Muscle layer of duodenum (tissue), 2 donors: ENCODE measurements around the gene NAA16.

Experiments used
- H3K27ac ChIP-seq: one replicate; pipeline ENCODE4 v1.7.0; 2013; ENCODE audit warnings: mild to moderate bottlenecking, low read length
- H3K27me3 ChIP-seq: one replicate; pipeline ENCODE4 v1.7.0; 2013; ENCODE audit warnings: low read depth, mild to moderate bottlenecking, control low read depth, low read length
- H3K36me3 ChIP-seq, 2 donors: one replicate each; pipeline ENCODE4 v1.7.0; 2013; ENCODE audit warnings: low read length in 2 of 2, control low read depth in 1 of 2, mild to moderate bottlenecking in 1 of 2; ENCODE audit not compliant: insufficient read depth in 2 of 2, control insufficient read depth in 1 of 2
- H3K4me1 ChIP-seq, 2 donors: one replicate each; pipeline ENCODE4 v1.7.0; 2013; ENCODE audit warnings: low read length in 2 of 2, mild to moderate bottlenecking in 2 of 2, control low read depth in 1 of 2, moderate library complexity in 1 of 2; ENCODE audit not compliant: insufficient read depth in 2 of 2, control insufficient read depth in 1 of 2
- H3K4me3 ChIP-seq, 2 donors: one replicate each; pipeline ENCODE4 v1.7.0; 2013; ENCODE audit warnings: low read length in 2 of 2, low read depth in 1 of 2, mild to moderate bottlenecking in 1 of 2
- H3K9me3 ChIP-seq, 2 donors: one replicate each; pipeline ENCODE4 v1.7.0; 2013; ENCODE audit warnings: low read length in 2 of 2, control low read depth in 1 of 2, mild to moderate bottlenecking in 1 of 2; ENCODE audit not compliant: control insufficient read depth in 1 of 2
- donor health status: healthy.

NAA16 gene

DNA sequence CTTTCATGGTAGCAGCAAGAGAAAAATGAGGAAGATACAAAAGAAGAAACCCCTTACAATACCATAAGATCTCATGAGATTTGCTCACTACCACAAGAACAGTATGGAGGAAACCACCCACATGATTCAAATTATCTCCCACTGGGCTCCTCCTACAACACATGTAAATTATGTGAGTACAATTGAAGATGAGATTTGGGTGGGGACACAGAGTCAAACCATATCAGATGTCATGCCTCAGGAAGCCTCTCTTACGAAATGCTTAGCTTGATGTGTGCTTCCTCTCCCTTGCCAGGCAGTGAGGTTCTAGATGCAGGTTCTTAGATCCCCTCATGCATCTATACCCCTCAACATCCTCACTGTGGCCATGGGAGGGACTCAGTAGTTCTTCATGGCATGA is 83.1 kb downstream of the NAA16 start:
- no peaks in the 10 kb centered on the region for H3K27me3 ChIP-seq
- no peaks in the 10 kb centered on the region for H3K9me3 ChIP-seq
- no peaks in the 10 kb centered on the region for H3K36me3 ChIP-seq
- H3K4me3 ChIP-seq, result no peak overlapping the region
- no peak overlapping the region for H3K27ac ChIP-seq
- H3K4me1 ChIP-seq, result no peaks in the 10 kb centered on the region

DNA sequence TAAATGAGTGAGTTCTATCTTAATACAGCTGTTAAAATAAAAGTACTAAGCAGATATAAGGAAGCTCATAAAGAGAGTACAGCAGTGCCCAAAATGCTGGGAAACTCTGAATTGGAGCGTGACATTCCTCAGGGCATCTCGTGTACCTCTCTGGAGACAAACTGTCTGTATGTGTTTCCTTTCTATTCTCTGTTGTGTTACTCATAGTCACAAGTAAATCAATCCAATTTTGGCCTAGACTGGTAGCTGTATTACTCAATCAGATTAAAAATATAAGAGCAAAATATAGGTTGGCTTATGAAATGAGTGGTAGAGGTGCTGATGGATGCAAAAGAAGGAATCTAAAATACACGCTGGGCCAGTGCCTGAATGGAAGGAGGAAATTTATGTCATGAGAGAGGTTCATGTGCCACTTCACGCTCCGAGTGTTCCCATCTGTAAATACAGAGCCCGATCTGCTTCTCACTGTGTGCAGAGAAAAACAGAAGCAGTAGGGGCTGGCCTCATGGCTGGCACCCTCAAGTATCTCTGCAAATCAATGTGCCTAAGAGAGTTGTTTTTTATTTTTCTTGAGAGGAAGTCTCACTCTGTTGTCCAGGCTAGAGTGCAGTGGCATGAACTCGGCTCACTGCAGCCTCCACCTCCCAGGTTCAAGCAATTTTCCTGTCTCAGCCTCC is 87.6 kb downstream of the NAA16 start:
- Histone ChIP-seq H3K4me1 (no peaks in the 10 kb centered on the region), H3K27me3 (no peaks in the 10 kb centered on the region), H3K27ac (no peak overlapping the region), H3K4me3 (no peak overlapping the region), H3K9me3 (no peaks in the 10 kb centered on the region), H3K36me3 (no peaks in the 10 kb centered on the region)

DNA sequence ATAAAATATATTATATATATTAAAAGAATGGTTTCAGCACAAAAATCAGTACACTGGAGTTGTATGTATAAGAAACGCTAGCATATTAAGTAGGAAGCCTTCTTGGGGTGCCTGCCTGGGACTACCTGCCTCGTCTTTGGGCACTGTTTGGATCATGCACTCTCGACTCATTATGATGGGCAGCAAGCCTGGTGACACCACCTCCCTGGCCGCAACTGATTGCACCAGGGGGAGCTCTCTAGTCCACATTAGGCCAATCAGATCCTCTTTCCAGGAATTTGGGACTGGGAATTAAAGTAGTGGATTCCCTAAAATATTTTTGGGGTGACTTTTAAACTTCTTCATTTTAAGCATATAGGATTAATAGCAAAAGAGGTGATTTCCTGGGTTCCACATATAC is 90.3 kb downstream of the NAA16 start:
- H3K36me3 ChIP-seq, result no peaks in the 10 kb centered on the region
- no peaks in the 10 kb centered on the region for H3K4me1 ChIP-seq
- no peaks in the 10 kb centered on the region for H3K27me3 ChIP-seq
- H3K9me3 ChIP-seq, result peaks cover 0 to 4% of the 10 kb centered on the region in 2 donors
- H3K4me3 ChIP-seq, result no peak overlapping the region
- H3K27ac ChIP-seq, result no peak overlapping the region

DNA sequence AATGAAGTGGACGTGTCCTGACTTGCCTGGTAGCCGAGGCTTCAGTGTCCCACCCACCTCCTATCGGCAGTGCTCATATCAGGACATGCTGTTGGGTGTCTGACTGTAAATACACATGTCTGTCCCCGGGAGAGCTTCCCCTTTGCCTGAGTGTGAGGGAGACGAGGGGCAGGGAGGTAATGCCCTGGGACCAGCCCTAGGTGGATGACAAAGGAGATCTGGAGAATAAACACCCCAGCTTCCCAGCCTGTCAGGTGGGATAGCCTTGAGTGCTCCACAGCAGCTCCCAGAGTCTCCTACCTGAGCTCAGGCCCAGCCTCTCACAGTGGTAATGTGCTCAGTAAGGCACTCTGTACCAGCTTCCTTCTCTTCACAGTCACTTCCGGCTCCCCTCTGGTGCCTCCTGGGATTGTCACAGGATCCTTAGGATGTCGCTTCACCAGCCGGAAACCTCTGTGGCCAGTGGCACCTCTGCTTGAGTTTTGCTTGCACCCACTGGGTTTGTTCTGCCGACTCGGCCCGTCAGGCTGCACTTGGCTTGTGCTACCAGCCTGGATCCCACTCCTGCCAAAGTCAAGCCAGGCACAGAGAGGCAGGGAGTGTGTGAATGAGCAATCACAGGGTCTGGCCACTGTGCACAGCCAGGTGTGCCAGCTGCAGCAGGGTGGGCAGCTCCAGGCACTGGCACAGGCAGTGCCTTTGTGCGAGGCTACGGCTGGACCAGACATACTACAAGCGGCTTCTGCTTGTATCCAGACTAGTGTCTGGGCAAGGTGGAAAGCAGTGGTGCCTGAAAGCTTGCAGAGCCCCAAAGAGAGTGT is 91.8 kb downstream of the NAA16 start:
- H3K4me3 ChIP-seq, result no peak overlapping the region
- no peak overlapping the region for H3K27ac ChIP-seq
- H3K27me3 ChIP-seq, result no peaks in the 10 kb centered on the region
- H3K4me1 ChIP-seq, result no peaks in the 10 kb centered on the region
- peaks cover 0 to 4% of the 10 kb centered on the region in 2 donors for H3K9me3 ChIP-seq
- no peaks in the 10 kb centered on the region for H3K36me3 ChIP-seq

GRCh38 chr13:41403983-41404382 is 92.9 kb downstream of the NAA16 start:
- no peaks in the 10 kb centered on the region for H3K36me3 ChIP-seq
- no peaks in the 10 kb centered on the region for H3K27me3 ChIP-seq
- peaks cover 0 to 4% of the 10 kb centered on the region in 2 donors for H3K9me3 ChIP-seq
- no peaks in the 10 kb centered on the region for H3K4me1 ChIP-seq
- H3K27ac ChIP-seq, result no peak overlapping the region
- no peak overlapping the region for H3K4me3 ChIP-seq

- no peaks in the 10 kb centered on the region for H3K36me3 ChIP-seq
- no peaks in the 10 kb centered on the region for H3K27me3 ChIP-seq
- H3K4me1 ChIP-seq, result no peaks in the 10 kb centered on the region
- H3K27ac ChIP-seq, result no peak overlapping the region
- peaks cover 0 to 4% of the 10 kb centered on the region in 2 donors for H3K9me3 ChIP-seq
- H3K4me3 ChIP-seq, result no peak overlapping the region
Measured at GRCh38 chr13:41405367-41405766, 94.3 kb downstream of the NAA16 start.

GRCh38 chr13:41407380-41407779 is 96.3 kb downstream of the NAA16 start:
- Histone ChIP-seq H3K27ac (no peak overlapping the region), H3K4me3 (no peak overlapping the region), H3K9me3 (peaks cover 0 to 4% of the 10 kb centered on the region in 2 donors), H3K4me1 (no peaks in the 10 kb centered on the region), H3K27me3 (no peaks in the 10 kb centered on the region), H3K36me3 (no peaks in the 10 kb centered on the region)

- Histone ChIP-seq H3K4me1 (no peaks in the 10 kb centered on the region), H3K27ac (no peak overlapping the region), H3K9me3 (peaks cover 0 to 4% of the 10 kb centered on the region in 2 donors), H3K36me3 (no peaks in the 10 kb centered on the region), H3K4me3 (no peak overlapping the region), H3K27me3 (no peaks in the 10 kb centered on the region)
Measured at GRCh38 chr13:41408121-41408520, 97.1 kb downstream of the NAA16 start.

DNA sequence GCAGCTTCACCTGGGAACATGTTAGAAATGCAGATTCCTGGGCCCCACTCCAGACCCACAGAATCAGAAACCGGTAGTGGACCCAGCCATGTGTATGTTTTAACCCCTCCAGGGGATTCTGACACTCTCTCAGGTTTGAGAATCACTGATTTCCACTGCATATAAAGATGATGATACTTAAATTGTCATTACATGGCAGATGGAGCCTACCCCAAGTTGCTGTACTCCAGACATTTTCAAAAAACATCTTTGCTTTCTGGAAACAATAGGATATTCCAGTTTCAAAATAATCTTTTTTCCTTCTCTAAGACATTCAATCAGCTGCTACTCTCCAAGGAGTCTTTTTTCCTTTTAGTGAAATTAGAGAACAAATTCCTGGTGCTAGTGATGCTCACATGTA is 97.7 kb downstream of the NAA16 start:
- H3K27me3 ChIP-seq, result no peaks in the 10 kb centered on the region
- no peak overlapping the region for H3K4me3 ChIP-seq
- H3K36me3 ChIP-seq, result no peaks in the 10 kb centered on the region
- H3K9me3 ChIP-seq, result peaks cover 0 to 3% of the 10 kb centered on the region in 2 donors
- no peak overlapping the region for H3K27ac ChIP-seq
- no peaks in the 10 kb centered on the region for H3K4me1 ChIP-seq

- Histone ChIP-seq H3K27me3 (no peaks in the 10 kb centered on the region), H3K4me3 (no peak overlapping the region), H3K9me3 (no peaks in the 10 kb centered on the region), H3K36me3 (no peaks in the 10 kb centered on the region), H3K4me1 (no peaks in the 10 kb centered on the region), H3K27ac (no peak overlapping the region)
Measured at GRCh38 chr13:41409611-41410010, 98.5 kb downstream of the NAA16 start.

DNA sequence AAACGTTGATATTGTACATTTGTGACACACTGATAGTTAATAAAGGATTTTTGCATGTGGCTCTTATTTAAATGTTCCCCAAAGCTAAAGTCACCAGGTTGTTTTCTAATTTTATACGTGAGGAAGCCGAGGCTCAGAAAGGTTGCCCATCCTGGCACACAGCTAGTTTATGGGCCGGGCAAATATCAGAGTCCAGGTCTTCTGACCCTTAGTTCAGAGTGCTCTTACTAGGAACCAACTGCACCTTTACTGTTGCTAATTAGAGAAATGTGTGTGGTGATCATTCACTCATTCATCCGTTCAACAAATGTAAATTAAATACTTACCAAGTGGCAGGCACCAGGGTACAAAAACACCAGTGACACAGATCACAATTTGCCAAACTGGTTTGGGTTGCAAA is 100.0 kb downstream of the NAA16 start:
- H3K4me3 ChIP-seq, result no peak overlapping the region
- H3K36me3 ChIP-seq, result no peaks in the 10 kb centered on the region
- no peaks in the 10 kb centered on the region for H3K4me1 ChIP-seq
- H3K27me3 ChIP-seq, result no peaks in the 10 kb centered on the region
- no peaks in the 10 kb centered on the region for H3K9me3 ChIP-seq
- no peak overlapping the region for H3K27ac ChIP-seq
